ENCODE measurements around the gene NT5DC4. TPM values are rescaled to one million over a fixed set of nuclear protein-coding genes. Genes with fewer than 3 reads are reported as not detected.

Gene NT5DC4
- total and polyA plus RNA-seq, 2 of the 8 experiments (the other 6 are each of a cell fraction or from before 2014, with no cell fraction given), result not detected

DNA sequence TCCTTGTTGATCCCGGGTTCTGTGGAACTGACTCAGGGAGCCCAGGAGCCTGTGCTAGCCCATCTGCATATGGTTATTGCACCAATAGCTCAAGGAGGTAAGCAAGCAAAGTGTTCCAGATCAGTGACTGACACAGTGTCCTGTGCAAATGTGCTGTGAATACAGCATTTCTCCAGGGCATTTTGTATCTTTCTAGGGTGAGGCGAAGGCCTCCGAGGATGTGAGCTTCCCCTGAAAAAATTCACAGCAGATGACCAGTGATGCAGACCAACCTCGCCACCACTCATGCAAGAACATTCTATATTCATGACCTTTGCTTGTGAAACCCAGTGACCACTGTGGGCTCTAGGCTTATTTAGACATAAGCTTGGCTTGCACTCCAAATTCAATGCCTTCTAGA, 15.2 kb upstream of the NT5DC4 start:
- no peak overlapping the region for H3K4ac ChIP-seq (replicated peaks; ENCODE audit: insufficient read length, low read depth, low read length)
- no peak overlapping the region for H3K56ac ChIP-seq (replicated peaks; ENCODE audit: insufficient read length, low read depth, low read length)
- H2BK120ac ChIP-seq (replicated peaks; ENCODE audit: low read depth, low read length), result no peak overlapping the region
- H3K4me3 ChIP-seq (ENCODE audit: extremely low read depth in 1 of 4, insufficient read depth in 2 of 4, low read depth in 3 of 4, low read length in 4 of 4), result no peak overlapping the region
- WGBS, 2 experiments (ENCODE audit: extremely low coverage in 1 of 2, insufficient coverage in 1 of 2, insufficient read length in 1 of 2, insufficient replicate concordance in 2 of 2, low coverage in 1 of 2, low lambda C conversion rate in 2 of 2, missing lambda C conversion rate in 1 of 2), result 94% methylated on average over 4 of the region's 4 CpGs; no CpG with 5 or more reads in 1 of the 2 experiments
- no peak overlapping the region for H3K27ac ChIP-seq (ENCODE audit: low read depth, low read length)
- H3K79me1 ChIP-seq (ENCODE audit: low read depth, low read length), result no peaks in the 10 kb centered on the region
- no peak overlapping the region for H2AFZ ChIP-seq (ENCODE audit: low read length)
- no peaks in the 10 kb centered on the region for H3K79me2 ChIP-seq (ENCODE audit: control insufficient read depth in 1 of 2, insufficient read depth in 2 of 2, low read length in 2 of 2)
- H3K14ac ChIP-seq (ENCODE audit: insufficient read length), result no peak overlapping the region
- no peaks in the 10 kb centered on the region for H3K9me3 ChIP-seq (ENCODE audit: insufficient read depth in 2 of 2, low read depth in 1 of 2, low read length in 1 of 2)
- H2AK5ac ChIP-seq (ENCODE audit: low read depth, low read length), result no peak overlapping the region
- H3K23ac ChIP-seq (ENCODE audit: insufficient read length), result no peak overlapping the region
- no peaks in the 10 kb centered on the region for H3K23me2 ChIP-seq (ENCODE audit: low read depth, low read length)
- no peaks in the 10 kb centered on the region for H3K4me1 ChIP-seq (replicated peaks in 1 of 4; ENCODE audit: control insufficient read depth in 3 of 4, insufficient read depth in 4 of 4, low read length in 3 of 4)
- no peak overlapping the region for H4K91ac ChIP-seq (replicated peaks; ENCODE audit: insufficient read length, low read length)
- FAIRE-seq, result no peak
- no peak overlapping the region for H3K18ac ChIP-seq (ENCODE audit: extremely low read depth, low read length)
- no peaks in the 10 kb centered on the region for H4K20me1 ChIP-seq (replicated peaks in 1 of 2; ENCODE audit: control insufficient read depth in 1 of 2, insufficient read depth in 2 of 2, low read length in 2 of 2)
- TF ChIP-seq JUN (IDR thresholded peaks at IDR 0.05; ENCODE audit: low read depth, low read length) (no peak), HDAC6 (IDR thresholded peaks at IDR 0.05; ENCODE audit: low read depth, low read length) (no peak), SIX5 (IDR thresholded peaks at IDR 0.05; ENCODE audit: low read depth, low read length) (no peak), POLR2AphosphoS5 (IDR thresholded peaks at IDR 0.05; ENCODE audit: low read depth, low read length) (no peak), MAFK (IDR thresholded peaks at IDR 0.05; ENCODE audit: low read depth, low read length) (no peak), BACH1 (IDR thresholded peaks at IDR 0.05; ENCODE audit: low read length) (no peak), NRF1 (IDR thresholded peaks at IDR 0.05; ENCODE audit: low read depth, low read length) (no peak), ZNF274 (IDR thresholded peaks at IDR 0.05; ENCODE audit: borderline replicate concordance, extremely low read depth, low read length) (no peak)
- H4K8ac ChIP-seq (ENCODE audit: extremely low read depth, insufficient read depth, low read length), result no peak overlapping the region
- no peak overlapping the region for H2BK5ac ChIP-seq (ENCODE audit: low read depth, low read length)
- H2BK15ac ChIP-seq (ENCODE audit: low read length), result no peak overlapping the region
- no peak overlapping the region for H4K5ac ChIP-seq (ENCODE audit: insufficient read length, low read depth, low read length)
- no peaks in the 10 kb centered on the region for H3K36me3 ChIP-seq (ENCODE audit: control insufficient read depth in 2 of 4, insufficient read depth in 4 of 4, low read length in 3 of 4)
- no peak overlapping the region for H3K9ac ChIP-seq (replicated peaks in 1 of 4; ENCODE audit: extremely low read depth in 1 of 4, low read depth in 3 of 4, low read length in 3 of 4)
- ChIA-PET CTCF (ENCODE audit: partially characterized antibody) (interaction anchor here (3.1 kb wide), 1 partner anchor 20 kb away, joined by 17 read pairs; no protein-coding TSS in a partner anchor), POLR2A (ENCODE audit: partially characterized antibody) (no interaction called here)
- H2BK12ac ChIP-seq (ENCODE audit: low read depth, low read length), result no peak overlapping the region
- no peak for DNase-seq (ENCODE audit: low read depth in 1 of 2, low spot score in 2 of 2)
- H2BK20ac ChIP-seq (ENCODE audit: low read length), result no peak overlapping the region
- no peak overlapping the region for H3K4me2 ChIP-seq (ENCODE audit: insufficient read depth in 1 of 2, low read depth in 2 of 2, low read length in 2 of 2)
- no peaks in the 10 kb centered on the region for H3K27me3 ChIP-seq (replicated peaks in 1 of 4; ENCODE audit: control insufficient read depth in 3 of 4, extremely low read depth in 1 of 4, insufficient read depth in 3 of 4, low read length in 3 of 4)

All from H1 (cell line).